GM21825 (cell line): ENCODE results near the gene TMEM178B.
"Not testable (repeated sequence)": the region's sequence is repeated elsewhere in the genome, so short reads cannot be mapped to it uniquely, and the experiment has no call there.

Source experiments
- ATAC-seq: cut with Tn5 transposase; IDR thresholded peaks from one replicate; pipeline ENCODE4 v1.9.1; 2021; ENCODE audit warnings: mild to moderate bottlenecking, moderate library complexity; ENCODE audit not compliant: unreplicated experiment

TMEM178B gene

GRCh38 chr7:141177120-141177519 lies 103.3 kb downstream of the TMEM178B start:
- ATAC-seq: not testable (repeated sequence)

- no peak for ATAC-seq
Measured at GRCh38 chr7:141178486-141179135, 104.7 kb downstream of the TMEM178B start.

DNA sequence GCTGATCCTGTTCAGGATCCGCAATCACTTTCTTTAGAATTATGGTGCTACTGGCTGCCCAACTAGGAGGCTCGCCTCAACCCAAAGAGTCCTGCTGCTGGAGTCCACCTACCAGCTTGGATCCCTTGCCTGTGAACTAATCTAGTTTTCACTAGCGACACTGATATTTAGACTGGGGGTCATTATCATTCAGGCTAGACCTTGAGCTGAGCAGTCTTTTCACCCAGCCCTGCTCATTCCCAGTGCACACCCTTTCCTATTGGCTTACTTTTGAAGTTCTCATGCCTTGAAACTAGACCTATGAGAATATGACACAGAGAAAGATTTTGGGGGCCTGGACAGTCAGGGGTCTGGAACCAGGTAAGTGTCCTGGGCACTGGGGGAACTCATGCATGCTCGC lies 107.9 kb downstream of the TMEM178B start:
- no peak for ATAC-seq

DNA sequence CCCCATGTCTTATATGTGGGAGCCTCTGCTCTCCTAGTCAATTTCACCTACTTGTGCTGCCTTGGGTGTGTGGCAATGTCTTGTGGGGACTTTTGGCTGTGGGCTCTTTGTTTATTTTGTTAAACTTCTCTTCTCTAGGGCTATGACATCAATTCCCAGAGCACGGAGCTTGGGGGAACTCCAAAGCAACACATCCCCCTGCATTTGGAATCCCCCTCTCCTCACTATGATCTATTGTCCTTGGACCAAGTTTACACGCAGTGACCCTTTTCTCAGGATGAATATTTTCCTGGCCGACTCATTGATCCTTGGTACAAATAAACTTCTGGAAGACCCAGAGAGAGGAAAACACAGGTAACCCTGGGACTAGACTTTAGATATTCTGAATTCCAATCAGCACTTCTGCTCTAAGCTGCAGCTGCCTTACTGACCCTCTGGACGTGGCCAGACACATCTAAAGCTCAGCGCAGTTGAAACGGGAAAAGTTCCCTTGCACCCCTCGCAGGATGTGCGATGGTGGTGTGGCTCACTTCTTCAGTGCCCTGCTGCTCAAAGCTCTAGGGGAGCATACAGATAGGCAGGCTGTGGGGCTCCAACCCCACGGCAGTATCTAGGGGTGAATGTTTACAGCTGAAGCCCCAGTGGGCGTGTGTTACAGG lies 110.8 kb downstream of the TMEM178B start:
- ATAC-seq: no peak

- ATAC-seq: no peak
Measured at GRCh38 chr7:141185369-141185967, 111.6 kb downstream of the TMEM178B start.

DNA sequence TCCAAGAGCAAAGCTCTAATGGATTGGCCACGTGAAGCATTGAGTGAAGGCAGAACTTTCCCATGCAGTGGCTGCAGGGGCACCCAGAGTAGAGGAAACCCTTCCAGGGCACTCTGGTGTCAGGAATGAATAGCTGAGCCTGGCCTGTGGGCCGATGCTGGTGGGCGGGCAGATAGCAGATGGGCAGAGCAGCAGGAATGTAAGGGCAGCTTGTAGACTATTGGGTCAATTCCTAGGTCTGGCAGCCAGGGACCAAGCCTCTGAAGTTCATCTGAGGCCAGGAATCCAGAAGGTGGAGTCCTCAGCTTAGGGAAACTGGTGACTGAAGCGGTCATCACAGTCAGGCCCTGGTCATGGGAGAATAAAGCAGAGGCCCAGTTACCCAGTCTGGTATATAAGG lies 115.4 kb downstream of the TMEM178B start:
- ATAC-seq: no peak

GRCh38 chr7:141190495-141190894 lies 116.6 kb downstream of the TMEM178B start:
- no peak for ATAC-seq

DNA sequence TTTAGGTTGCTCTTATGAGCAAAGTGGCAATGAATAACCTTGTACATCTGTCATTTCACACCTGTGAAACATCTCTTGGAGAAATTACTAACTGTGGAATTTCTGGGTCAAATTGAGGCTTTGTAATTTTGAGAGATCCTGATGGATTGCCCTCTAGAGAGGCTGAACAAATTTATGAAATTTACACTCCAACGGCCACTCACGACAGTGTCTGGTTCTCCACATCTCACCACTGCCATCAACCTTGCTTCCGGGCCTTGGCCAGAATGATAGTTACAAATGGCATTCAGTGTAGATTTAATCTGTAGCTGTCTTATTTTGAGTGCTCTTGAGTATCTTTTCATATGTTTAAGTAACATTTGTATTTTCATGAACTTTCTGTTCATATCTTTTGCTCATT lies 117.4 kb downstream of the TMEM178B start:
- ATAC-seq: no peak

DNA sequence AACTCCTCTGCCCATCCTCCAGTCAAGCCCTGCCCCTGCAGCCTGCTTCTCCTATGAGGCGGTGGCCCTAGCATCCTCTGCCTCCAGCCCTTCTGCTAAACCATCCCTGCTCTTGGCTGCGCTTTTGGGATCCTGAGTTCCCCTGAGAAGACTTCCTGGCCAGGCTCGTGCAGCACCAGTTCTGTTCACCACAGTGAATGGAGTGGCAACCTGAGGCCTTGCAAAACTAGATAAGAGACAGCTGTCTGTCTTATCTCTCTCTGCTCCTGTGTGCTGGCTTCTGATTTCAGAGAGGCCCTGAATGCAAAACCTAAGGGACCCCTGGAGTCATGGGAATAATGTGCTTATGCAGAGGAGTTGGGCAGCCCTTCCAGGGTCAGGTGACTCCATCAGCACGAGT lies 119.2 kb downstream of the TMEM178B start:
- ATAC-seq: no peak

DNA sequence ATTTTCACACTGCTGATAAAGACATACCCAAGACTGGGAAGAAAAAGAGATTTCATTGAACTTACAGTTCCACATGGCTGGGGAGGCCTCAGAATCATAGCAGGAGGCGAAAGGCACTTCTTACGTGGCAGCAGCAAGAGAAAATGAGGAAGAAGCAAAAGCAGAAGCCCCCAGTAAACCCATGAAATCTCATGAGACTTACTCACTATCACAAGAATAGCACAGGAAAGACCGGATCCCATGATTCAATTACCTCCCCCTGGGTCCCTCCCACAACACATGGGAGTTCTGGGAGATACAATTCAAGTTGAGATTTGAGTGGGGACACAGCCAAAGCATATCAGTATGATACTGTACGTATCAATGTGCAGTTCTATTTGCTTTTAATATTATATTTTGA lies 121.9 kb downstream of the TMEM178B start:
- not testable (repeated sequence) for ATAC-seq

DNA sequence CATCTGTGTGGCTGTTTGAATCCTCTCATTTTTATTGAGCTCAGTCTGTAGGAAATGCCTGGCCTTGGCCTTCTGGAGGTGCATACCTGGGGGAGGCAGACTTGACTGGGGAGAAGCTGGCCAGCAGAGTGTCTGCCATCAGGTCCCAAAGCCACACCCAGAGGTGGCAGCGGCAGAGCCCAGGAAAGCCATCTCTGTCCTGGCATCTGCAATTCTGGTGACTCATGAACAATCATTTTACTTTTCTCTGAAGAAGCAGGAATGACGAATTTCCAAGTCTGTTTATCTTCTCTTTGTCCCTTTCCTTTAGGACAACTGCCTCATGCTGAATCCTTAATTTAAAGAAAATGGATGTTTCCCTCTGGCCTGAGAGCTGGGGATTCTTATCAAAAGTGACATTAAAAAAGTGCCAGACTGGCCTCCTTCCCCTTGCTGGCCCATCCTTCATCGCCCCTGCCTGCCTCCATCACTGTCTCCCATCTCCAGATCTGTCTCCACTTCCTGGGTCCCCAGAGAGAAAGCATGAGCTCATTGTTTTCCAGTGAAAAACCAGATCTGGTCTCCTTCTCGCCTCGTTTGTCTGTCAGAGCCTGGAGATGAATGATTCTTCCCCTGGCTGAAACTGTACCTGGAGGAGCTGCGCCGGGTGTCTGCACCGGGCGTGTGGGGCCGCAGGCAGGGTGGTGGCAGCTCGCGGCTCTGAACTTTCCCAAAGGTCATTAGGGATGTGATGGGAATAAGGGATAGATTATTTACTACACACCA lies 124.5 kb downstream of the TMEM178B start:
- ATAC-seq: no peak

DNA sequence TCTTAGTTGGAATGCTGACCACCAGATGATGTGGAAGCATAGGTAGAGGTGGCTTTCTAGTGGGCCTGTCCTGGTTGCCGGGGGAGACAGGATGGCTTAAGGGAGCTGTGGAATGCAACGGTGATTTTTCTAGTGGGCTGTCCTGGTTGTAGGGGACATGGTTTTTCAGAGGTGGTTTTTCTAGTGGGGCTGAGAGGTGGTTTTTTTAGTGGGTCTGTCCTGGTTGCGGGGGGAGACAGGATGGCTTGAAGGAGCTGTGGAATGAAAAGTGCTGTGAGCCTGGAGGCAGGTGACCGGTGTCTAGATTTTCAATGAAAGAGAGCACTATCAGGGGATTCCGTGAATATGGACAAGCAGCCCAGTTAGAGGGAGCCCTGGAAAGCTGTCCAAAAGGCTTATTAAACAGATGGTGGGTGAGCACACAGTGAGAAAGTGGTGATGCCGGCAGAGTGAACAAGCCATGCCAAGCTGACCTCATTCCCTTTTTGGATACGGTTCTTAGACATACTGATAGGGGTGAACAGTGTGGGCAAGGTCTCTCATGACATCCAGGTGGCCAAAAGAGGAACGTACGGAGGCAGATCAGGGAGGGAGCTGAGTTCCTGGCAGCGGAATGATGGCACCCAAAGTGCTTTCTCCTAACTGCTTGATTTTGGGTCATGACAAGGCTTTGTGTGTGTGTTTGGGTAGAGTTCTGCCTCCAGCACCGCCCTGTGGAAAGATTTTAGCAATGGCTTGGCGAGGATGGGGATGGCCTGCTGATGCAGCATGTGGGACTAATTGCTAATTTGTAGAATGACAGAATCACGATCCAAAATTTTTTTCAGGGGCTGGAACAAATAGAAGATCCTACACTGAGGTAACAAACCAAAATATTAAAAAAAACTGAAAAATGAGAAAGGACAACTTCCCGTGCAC lies 126.6 kb downstream of the TMEM178B start:
- ATAC-seq: no peak

DNA sequence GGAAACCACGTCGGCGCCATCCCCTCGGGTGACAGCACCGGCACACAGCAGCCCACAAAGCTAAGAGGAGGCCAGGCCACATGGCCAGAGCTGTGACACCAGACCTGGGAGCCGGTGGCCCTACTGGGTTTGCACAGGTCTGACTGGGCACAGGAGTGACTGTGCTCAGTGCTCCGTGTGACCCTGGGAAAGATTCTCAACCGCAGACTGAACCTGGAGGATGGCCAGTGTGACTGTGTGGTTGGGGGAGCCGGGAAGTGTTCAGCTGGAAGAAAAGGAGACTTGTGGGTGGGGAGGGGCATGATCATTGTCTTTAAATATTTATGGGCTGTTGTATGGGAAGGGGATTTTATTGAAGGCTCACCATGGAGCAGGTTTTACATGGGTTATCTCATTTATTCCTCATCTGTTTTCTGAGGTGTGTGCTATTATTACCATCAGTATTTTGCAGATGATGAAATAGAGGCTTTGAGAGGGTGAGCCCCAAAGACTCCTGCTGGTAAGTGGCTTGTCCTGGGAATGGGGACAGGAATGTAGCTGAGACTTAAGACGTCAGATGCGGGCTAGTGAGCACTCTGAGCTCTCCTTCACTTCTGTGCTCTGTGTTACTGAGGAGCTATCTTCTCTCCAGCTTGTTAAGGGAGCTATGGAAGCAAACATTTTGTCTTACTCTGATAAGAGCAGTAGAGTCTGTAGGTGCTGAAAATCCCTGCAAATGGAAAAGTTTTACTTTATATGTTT lies 127.5 kb downstream of the TMEM178B start:
- no peak for ATAC-seq

DNA sequence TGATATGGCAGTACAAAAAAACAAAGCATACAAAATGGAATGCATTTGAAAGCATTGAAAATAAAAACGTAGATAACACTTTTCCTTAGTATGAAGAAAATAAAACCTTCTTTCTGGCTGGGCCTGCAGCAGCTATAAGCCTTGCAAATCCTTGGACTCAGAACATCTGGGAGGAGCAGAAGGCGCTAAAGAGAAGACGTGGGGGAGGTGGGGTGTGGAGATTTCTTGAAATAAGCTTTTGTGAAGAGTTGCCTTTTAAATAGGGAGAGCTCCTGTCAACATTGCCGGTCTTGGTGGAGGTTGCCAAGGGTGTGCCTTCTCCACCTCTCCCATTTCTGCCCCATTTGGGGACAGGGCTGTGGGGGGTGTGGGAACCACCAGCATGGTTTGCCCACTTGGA lies 128.7 kb downstream of the TMEM178B start:
- ATAC-seq: no peak

DNA sequence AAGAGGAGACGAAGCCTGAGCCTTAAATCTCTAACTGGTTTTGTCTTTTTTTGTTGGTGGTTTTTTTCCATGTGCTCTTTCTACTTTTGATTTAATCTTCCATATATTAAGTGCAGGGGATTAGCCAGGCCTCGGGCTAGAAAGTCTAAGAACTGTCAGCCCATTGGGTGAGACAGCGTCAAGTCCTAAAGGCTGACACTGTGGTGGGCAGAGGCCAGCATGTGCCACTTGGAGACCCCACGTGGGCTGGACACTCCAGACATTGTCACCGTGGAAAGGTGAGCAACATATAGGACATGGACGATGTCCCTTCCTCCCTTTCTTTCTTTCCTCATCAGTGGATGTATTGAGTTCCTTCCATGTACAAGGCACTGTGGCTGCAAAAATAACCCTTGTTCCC lies 129.3 kb downstream of the TMEM178B start:
- ATAC-seq: no peak

DNA sequence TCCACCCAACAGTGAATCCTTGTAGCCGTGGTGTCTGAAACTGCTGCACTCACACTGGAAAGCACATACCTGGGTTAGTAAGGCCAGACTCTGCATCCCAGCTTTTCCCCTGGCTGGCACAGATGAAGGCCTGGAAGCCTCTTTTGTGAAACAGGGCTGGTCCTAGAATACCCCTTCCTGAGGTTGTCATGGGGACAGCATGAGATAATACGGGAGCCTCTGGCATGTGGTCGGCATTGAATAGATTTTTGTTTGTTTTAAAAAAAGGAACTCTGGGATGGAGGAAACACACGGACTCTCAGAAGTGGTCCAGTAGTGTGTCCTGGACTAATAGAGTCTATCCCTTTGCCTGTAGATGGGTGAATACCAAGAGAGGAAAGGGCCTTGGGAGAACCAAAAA lies 129.7 kb downstream of the TMEM178B start:
- ATAC-seq: no peak

- ATAC-seq: no peak
Measured at GRCh38 chr7:141207661-141208060, 133.8 kb downstream of the TMEM178B start.

GRCh38 chr7:141208539-141208938 lies 134.7 kb downstream of the TMEM178B start:
- ATAC-seq: no peak

GRCh38 chr7:141209454-141209853 lies 135.6 kb downstream of the TMEM178B start:
- ATAC-seq: no peak

DNA sequence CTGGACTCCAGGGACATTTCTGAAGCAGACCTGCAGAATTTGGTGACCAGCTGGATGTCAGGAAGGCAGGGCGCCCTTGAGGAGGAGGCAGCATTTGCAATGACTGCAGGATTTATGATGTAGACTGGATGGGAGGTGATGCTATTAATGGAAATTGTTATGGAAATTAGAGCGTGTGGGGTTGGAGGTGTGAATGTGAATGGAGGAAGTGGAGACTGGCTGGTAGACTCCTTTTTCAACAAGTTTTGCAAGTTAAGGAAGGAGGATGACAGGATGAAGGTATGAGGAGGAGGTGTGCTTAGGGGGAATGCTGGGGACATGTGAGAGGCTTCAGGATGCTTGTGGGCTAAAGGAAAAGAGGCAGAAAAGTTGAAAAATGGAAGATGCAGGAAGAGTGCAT lies 137.0 kb downstream of the TMEM178B start:
- no peak for ATAC-seq
